Motor neuron (in vitro differentiated cells): ENCODE results near the gene MICU1. TPM values are rescaled to one million over a fixed set of nuclear protein-coding genes. Genes with fewer than 3 reads are reported as not detected.
"Not testable (repeated sequence)": the region's sequence is repeated elsewhere in the genome, so short reads cannot be mapped to it uniquely, and the experiment has no call there.

Experiments
- ATAC-seq, 8 experiments: fragments of 200-7000 bp; cut with Tn5 transposase; replicated peaks in 6 of 8; 2 replicates each; pipeline ENCODE4 v1.8.0; 2021; ENCODE audit warnings: mild to moderate bottlenecking in 8 of 8, moderate library complexity in 8 of 8
- H3K27ac ChIP-seq, 2 donors: fragments of 250-450 bp; sonication (Bioruptor Pico); 2 replicates each; pipeline ENCODE4 v1.9.0; 2021; ENCODE audit warnings: antibody characterized with exemption in 2 of 2, mild to moderate bottlenecking in 2 of 2, moderate library complexity in 1 of 2
- H3K4me1 ChIP-seq, 2 donors: fragments of 250-450 bp; sonication (Bioruptor Pico); replicated peaks in 1 of 2; 2 replicates each; pipeline ENCODE4 v1.6.1; 2021; ENCODE audit warnings: antibody characterized with exemption in 2 of 2, mild to moderate bottlenecking in 2 of 2, moderate library complexity in 1 of 2
- H3K4me3 ChIP-seq, 5 donors: fragments of 250-450 bp; sonication (Bioruptor Pico); 2 replicates each; pipeline ENCODE4 v1.9.0; 2021; ENCODE audit warnings: antibody characterized with exemption in 5 of 5, mild to moderate bottlenecking in 5 of 5, moderate library complexity in 4 of 5
- WGBS, 10 experiments: fragments of 450-650 bp; shearing (Covaris generic); methylation state at CpG; one replicate each; pipeline ENCODE4 v1.0.0; 2022; 5-methylcytosine and 5-hydroxymethylcytosine counted together
- in situ Hi-C, 9 experiments: fragments of 400-800 bp; cut with MboI; loops; one replicate each; pipeline ENCODE4 v1.15.0; 2021; ENCODE audit warnings: low sequenced_read_pairs in 9 of 9, low pct_unique_long_range_greater_than_20kb in 2 of 9; ENCODE audit not compliant: unreplicated experiment in 9 of 9
- total RNA-seq, 8 experiments: library from RNA; unstranded; fragments of 300-600 nt; gene quantifications; 2 replicates each; pipeline versions ENCODE4 v1.2.3 to v1.2.4, GENCODE V29; 2022

Gene MICU1
- total RNA-seq, 8 experiments from 2014 or later: 26.5 to 54.5 (median 32.7) TPM

DNA sequence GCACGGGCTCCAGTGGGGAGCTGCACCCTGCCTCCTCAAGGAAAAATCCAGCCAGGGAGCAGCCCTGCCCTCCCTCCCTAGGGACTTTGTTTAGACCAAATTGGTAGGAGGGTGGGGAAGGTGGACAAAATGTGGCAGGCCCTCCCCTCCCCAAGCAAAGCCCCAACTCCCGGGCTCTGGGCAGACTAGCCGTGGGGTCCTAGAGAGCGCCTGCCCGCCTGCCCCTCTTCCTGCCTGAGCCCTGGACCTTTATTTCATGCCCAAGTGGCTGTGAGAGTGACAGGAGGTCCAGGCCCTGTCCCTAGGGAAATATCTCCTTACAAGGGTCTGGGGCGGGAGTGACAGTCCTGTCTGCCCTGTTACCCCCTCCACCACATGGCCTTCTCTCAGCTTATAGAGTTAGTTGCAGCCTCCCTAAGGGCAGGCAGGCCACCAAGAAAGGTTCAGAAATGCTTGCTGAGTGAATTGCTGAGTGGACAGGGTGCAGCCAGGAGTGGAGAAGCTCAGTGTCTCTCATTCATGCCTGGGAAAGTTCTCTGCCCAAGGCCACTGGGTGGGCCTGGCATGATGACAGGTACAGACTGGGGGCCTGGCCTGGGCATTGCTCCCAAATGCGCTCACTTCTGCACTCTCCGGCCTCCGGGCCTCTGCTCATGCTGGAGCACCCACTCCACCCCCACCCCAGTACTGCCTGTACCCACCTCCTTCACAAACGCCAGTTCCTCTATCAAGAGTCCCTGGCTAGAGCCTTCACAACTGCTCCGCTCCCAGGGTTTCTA lies 296.4 kb downstream of the MICU1 start:
- peaks cover 63 to 81% of the 10 kb centered on the region in 2 donors for H3K4me1 ChIP-seq
- no peak overlapping the region for H3K4me3 ChIP-seq
- WGBS, 10 experiments: 67 to 100% (median 80%) methylated on average over 1 to 5 of the region's 11 CpGs; no CpG with 5 or more reads in 5 of the 10 experiments
- peak overlapping the region; percentile 35 to 51 for H3K27ac ChIP-seq
- in situ Hi-C loops: loop anchor here in 3 of 9 experiments (10.0 to 25.0 kb wide), 5 partner anchors 55 to 1017 kb away; partner anchors contain the start of genes DDIT4 (in 1 of the 3) and SLC29A3 (in 1 of the 3)
- peak in 4 of 8 experiments; percentile 3 to 25 (median 14) for ATAC-seq

DNA sequence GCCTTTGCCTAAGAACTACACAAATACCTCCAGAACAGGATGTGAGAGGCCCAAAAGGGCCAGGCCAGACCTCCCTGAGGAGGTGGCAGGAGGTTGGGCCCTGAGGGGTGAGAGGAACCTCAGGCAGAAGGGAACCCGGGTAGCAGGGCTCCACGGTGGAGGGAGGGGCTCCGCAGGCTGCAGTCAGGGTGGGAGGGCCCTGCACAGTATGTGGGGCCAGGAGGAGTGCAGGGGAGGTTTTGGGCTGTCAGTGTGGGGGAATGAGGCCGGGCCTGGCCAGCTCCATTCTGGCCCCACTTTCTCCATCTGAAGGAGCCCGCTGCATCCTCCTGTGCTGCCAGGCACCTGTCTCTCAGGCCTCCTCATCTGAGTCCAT lies 297.1 kb downstream of the MICU1 start:
- ATAC-seq: peak in 5 of 8 experiments; percentile 0 to 22 (median 8)
- Histone ChIP-seq H3K4me3 (no peak overlapping the region), H3K27ac (peak overlapping the region; percentile 35 to 51), H3K4me1 (peaks cover 62 to 82% of the 10 kb centered on the region in 2 donors)
- 0 to 10% methylated on average over 1 to 2 of the region's 5 CpGs; no CpG with 5 or more reads in 8 of the 10 experiments for WGBS, 10 experiments
- in situ Hi-C loops: loop anchor here in 2 of 9 experiments (25.0 kb wide), 4 partner anchors 92 to 1017 kb away; partner anchors contain the start of gene SLC29A3 (in 1 of the 2)

DNA sequence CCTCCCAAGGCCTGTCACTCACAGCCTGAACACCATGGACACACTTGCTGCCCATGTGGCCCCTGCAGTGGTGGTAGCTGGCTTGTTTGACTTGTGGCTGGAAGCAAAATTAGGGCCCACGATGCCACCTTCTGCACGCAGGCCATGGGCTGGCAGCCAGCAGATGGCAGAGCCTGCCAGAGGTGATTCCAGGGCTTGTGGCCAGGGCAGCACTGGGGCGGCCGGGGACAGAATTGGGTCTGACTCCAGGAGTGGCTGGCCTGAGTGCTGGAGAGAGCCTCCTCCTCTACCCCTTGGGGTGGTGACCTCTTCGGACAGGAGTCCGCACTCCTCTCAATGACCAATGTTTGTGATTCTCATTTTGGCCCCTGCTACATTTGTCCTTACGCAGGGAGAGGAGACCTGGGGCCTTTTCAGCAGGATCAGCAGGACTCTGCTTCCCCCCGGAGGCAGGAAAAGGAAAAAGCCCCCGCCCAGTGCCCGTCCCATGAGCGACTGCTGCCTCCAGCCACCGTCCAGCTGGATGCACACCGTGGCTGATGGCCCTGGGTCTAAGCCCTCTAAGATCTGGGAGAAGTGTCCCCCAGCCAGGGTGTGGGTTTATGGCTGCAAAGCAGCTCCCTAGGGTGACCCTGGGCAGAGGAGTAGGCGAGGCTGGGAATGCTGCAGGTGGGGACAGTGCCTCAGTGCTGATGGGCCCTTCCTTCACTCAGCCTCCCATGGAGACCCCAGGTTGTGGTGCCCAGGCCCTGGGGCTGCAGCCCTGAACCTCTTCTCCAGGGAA lies 297.6 kb downstream of the MICU1 start:
- 0 to 80% (median 35%) methylated on average over 1 to 5 of the region's 14 CpGs; no CpG with 5 or more reads in 5 of the 10 experiments for WGBS, 10 experiments
- H3K4me3 ChIP-seq: no peak overlapping the region
- in situ Hi-C loops: loop anchor here in 2 of 9 experiments (25.0 kb wide), 4 partner anchors 91 to 1016 kb away; partner anchors contain the start of gene SLC29A3 (in 1 of the 2)
- H3K27ac ChIP-seq: peak overlapping the region; percentile 35 to 51
- H3K4me1 ChIP-seq: peaks cover 62 to 76% of the 10 kb centered on the region in 2 donors
- peak; percentile 44 to 67 (median 48) for ATAC-seq

DNA sequence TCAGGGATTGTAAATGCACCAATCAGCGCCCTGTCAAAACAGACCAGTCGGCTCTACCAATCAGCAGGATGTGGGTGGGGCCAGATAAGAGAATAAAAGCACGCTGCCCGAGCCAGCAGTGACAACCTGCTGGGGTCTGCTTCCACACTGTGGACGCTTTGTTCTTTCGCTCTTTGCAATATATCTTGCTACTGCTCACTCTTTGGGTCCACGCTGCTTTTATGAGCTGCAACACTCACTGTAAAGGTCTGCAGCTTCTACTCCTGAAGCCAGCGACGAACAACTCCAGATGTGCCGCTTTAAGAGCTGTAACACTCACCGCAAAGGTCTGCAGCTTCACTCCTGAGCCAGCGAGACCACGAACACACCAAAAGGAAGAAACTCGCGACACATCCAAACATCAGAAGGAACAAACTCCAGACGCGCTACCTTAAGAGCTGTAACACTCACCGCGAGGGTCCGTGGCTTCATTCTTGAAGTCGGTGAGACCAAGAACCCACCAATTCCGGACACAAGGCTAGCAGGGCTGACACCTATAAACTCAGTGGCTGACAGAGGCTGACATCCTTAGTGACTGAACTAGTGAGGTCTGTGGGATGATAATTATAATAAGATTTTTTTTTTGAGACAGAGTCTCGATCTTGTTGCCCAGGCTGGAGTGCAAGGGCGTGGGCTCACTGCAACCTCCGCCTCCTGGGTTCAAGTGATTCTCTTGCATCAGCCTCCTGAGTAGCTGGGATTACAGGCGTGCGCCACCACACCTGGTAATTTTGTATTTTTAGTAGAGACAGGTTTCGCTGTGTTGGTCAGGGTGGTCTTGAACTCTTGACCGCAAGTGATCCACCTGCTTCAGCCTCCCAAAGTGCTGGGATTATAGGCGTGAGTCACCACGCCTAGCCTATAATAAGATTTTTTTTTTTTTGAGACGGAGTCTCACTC lies 298.9 kb downstream of the MICU1 start:
- not testable (repeated sequence) for ATAC-seq, H3K4me3 ChIP-seq
- Histone ChIP-seq H3K27ac (peak overlapping the region in 1 of 2 donors; percentile 70), H3K4me1 (peaks cover 60 to 73% of the 10 kb centered on the region in 2 donors)
- in situ Hi-C loops: loop anchor here in 2 of 9 experiments (25.0 kb wide), 4 partner anchors 90 to 1015 kb away; partner anchors contain the start of gene SLC29A3 (in 1 of the 2)
- WGBS, 10 experiments: 40 to 96% (median 92%) methylated on average over 1 to 15 of the region's 32 CpGs; no CpG with 5 or more reads in 3 of the 10 experiments

DNA sequence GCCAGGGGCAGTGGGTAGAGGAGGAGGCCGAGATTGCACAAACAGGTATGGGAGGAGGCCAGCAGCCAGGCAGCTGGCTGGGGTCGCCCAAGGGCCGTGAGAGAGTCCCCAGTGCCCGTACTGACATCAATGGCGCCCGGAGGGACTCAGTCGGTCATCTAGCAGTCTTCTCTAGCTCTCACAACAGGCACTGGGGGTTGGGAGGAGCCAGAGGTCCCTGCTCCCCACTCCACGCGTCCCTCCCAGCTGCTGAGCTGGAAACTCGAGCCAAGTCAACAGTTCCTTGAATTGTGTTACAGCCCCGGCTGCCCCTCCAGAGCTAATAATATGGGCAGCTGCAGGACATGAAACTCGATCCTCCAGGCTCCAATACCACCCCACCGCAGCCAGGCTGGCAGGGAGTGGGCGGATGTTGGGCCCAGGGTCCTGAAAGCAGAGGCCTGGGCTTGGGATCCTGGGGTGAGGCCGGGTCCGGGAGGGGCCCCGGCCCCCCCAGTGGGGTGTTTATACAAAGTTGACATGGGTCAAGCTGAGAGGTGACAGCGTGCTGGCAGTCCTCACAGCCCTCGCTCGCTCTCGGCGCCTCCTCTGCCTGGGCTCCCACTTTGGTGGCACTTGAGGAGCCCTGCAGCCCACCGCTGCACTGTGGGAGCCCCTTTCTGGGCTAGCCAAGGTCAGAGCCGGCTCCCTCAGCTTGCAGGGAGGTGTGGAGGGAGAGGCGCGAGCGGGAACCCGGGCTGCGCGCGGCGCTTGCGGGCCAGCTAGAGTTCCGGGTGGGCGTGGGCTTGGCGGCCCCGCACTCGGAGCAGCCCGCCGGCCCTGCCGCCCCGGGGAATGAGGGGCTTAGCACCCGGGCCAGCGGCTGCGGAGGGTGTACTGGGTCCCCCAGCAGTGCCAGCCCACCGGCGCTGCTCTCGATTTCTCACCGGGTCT lies 300.4 kb downstream of the MICU1 start:
- peak overlapping the region in 1 of 2 donors; percentile 70 for H3K27ac ChIP-seq
- 31 to 100% (median 63%) methylated on average over 2 to 7 of the region's 49 CpGs; no CpG with 5 or more reads in 3 of the 10 experiments for WGBS, 10 experiments
- in situ Hi-C loops: loop anchor here in 2 of 9 experiments (25.0 kb wide), 4 partner anchors 88 to 1013 kb away; partner anchors contain the start of gene SLC29A3 (in 1 of the 2)
- H3K4me3 ChIP-seq: not testable (repeated sequence)
- ATAC-seq: peak in 2 of 8 experiments; percentile 0 to 53
- peaks cover 65 to 73% of the 10 kb centered on the region in 2 donors for H3K4me1 ChIP-seq

DNA sequence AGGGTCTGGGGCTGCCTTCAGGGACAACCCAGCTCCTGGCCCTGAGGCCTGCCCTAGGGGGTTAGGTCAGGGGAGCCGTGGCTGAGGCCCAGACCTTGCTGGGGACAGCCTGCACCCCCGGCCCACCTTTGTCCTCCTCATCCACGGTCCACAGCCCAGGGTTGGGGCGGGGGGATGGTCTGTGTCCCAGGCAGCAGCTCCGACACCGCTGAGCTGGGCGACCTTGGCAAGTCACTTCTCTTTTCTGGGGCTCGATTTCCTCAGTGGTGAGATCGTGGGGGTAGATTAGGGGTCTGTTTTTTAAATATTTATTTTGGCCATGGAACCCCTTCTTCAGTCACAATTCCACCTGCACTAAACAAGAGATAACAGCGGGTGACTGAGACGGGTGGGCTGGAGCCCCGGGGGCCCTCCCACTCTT lies 302.1 kb downstream of the MICU1 start:
- in situ Hi-C loops: no loop called here
- 60 to 94% (median 80%) methylated on average over 1 to 4 of the region's 12 CpGs; no CpG with 5 or more reads in 7 of the 10 experiments for WGBS, 10 experiments
- peaks cover 74 to 81% of the 10 kb centered on the region in 2 donors for H3K4me1 ChIP-seq
- H3K4me3 ChIP-seq: no peak overlapping the region
- no peak for ATAC-seq
- H3K27ac ChIP-seq: peak overlapping the region; percentile 94 to 97

DNA sequence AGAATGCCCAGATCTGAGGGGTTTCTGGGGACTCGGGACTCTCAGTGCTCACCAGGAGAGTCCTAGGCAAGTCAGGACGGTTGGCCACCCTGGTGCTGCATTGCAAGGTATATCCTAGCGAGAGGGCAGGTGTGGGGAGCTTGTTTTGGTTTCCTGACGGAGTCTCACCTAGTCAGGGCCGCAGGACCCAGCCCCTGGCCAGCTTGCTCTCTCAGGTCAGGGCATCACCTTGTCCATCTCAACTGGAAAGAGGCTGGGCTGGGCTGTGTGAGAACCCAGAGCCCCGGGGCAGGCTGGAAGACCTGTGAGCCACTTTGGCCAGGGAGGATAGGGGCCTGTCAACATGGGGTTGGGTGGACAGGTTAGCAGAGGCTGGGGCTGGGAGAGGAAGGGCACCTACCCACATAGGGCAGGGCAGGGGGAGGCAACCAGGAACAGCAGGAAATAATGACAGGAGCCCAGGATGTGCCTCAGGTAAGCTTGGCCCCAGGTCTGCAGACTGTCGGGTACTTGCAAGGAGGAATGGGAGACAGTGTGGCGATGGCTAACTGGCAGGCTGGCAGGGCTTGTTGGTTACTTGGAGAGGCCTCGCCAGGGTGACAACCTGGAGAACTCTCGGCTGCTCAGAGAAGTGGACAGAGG lies 302.6 kb downstream of the MICU1 start:
- in situ Hi-C loops: no loop called here
- Histone ChIP-seq H3K27ac (peak overlapping the region; percentile 94 to 97), H3K4me1 (peaks cover 69 to 75% of the 10 kb centered on the region in 2 donors), H3K4me3 (no peak overlapping the region)
- no peak for ATAC-seq
- WGBS, 10 experiments: 91 to 100% (median 93%) methylated on average over 1 to 8 of the region's 10 CpGs; no CpG with 5 or more reads in 4 of the 10 experiments

DNA sequence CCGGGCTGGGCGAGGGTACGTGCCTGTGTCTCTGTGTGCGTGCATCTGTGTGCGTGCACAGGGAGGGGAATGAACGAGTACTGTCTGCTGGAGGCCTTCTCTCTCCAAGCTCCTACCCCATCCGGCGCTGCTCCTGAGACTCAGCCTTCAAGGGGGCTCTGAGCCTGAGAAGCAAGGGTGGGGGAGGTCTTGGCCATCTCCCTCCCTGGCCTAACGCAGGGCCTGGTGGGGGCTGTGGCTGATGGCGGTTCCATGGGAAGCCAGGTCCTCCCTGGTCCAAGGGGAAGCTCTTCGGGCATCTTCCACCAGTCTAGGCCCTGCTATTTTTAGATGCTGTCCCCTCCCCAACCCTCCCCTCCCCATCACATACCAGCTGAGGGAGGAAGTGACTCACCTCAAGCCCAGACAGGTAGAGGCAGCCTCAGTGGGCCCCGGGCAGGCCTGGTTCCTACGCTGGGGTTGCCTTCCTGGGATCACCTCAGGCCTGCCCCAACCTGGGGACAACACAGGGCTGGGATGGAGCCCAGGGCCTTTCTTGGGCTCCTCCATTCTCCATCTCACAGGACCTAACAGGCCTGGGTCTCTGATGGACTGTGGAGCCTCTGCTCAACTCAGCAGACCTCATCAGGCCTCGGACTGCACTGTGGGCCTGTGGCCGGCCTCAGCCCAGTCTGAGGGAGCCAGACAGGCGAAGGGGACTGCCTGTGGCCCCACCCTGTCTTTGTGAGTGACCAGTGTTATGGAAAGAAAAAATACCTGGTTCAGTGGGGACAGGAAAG lies 303.4 kb downstream of the MICU1 start:
- H3K4me3 ChIP-seq: no peak overlapping the region
- H3K4me1 ChIP-seq: peaks cover 62 to 68% of the 10 kb centered on the region in 2 donors
- H3K27ac ChIP-seq: peak overlapping the region; percentile 94 to 97
- WGBS, 10 experiments: 60 to 100% (median 94%) methylated on average over 1 to 9 of the region's 16 CpGs; no CpG with 5 or more reads in 5 of the 10 experiments
- ATAC-seq: no peak
- in situ Hi-C loops: no loop called here

DNA sequence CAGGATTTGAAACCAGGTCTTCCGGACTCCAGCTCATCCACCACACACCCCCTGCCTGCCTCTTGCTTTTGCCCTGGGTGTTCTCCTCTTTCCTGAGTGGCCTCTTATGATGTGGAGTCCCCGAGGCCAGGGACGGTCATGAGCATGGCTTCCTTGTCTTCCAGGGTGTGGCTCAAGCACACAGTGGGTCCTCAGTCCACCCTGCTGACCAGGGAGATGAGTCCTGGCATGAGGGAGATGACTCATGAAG lies 303.9 kb downstream of the MICU1 start:
- in situ Hi-C loops: no loop called here
- H3K4me1 ChIP-seq: peaks cover 62 to 63% of the 10 kb centered on the region in 2 donors
- no peak overlapping the region for H3K4me3 ChIP-seq
- no peak for ATAC-seq
- H3K27ac ChIP-seq: peak overlapping the region; percentile 94 to 97
- 90% methylated on average over 3 of the region's 3 CpGs; no CpG with 5 or more reads in 9 of the 10 experiments for WGBS, 10 experiments

DNA sequence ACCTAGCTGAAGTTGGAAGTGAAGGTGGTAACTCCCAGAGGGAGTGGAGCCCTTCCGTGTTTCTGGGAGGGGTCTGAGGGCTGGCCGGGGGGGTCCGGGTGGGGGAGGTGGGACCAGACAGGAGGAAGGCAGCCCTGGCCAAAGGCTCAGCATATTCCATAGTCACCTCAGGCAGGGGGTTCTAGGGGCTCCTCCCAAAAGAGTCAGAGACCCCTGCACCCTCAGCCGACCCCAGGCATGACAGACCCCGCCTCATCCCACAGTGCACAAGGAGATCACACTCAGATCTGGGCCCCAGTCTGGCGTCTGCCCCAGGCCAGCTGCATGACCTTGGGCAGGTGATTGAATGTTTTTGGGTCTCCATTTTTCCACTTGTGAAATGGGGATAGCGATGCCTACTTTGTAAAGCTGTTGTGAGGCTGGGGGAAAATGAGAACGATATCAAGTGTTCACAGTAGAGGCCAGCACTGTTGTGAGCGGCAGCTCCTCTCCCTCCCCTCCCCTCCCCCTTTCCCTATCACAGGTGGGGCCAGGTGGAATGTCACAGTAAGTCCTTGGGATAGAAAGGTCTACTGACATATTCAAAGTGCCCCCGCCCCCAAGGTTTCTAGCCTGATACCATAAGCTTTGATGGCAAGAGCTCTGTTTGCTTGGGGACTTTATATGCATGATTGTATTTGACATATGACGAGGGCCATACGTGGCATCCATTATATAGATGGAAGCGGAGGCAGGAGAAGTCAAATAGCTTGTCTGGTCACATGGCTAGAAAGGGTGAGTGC lies 304.4 kb downstream of the MICU1 start:
- ATAC-seq: no peak
- peak overlapping the region; percentile 94 to 97 for H3K27ac ChIP-seq

More for the DNA sequence above, 304.4 kb downstream of the MICU1 start:
- Histone ChIP-seq H3K4me1 (peaks cover 59 to 62% of the 10 kb centered on the region in 2 donors), H3K4me3 (peak overlapping the region in 2 of 5 donors; percentile 7 to 10)
- 60 to 100% (median 81%) methylated on average over 1 to 7 of the region's 13 CpGs; no CpG with 5 or more reads in 3 of the 10 experiments for WGBS, 10 experiments
- in situ Hi-C loops: no loop called here
